Prostate gland (tissue), 2 donors: ENCODE results near the gene OR52B6. TPM values are rescaled to one million over a fixed set of nuclear protein-coding genes. Genes with fewer than 3 reads are reported as not detected.
A peak's percentile ranks its signal among the peaks of the same experiment; 100 is the strongest.
"Not testable (repeated sequence)": the region's sequence is repeated elsewhere in the genome, so short reads cannot be mapped to it uniquely, and the experiment has no call there.

Experiments
- DNase-seq: peaks from one replicate; pipeline ENCODE4 v3.0.0-alpha.2; 2019; ENCODE audit warnings: low spot score
- H3K27ac ChIP-seq, 2 donors: fragments of 200-600 bp; sonication (generic); 2 replicates each; pipeline ENCODE4 v1.5.1; 2017 to 2019
- H3K27me3 ChIP-seq: fragments of 200-600 bp; sonication (generic); replicated peaks from 2 replicates; pipeline ENCODE4 v1.5.1; 2019; ENCODE audit not compliant: insufficient read depth
- H3K36me3 ChIP-seq, 2 donors: fragments of 200-600 bp; sonication (generic); 1 replicate in 1 of 2; 2 replicates in 1 of 2; pipeline versions ENCODE4 v1.5.1 to v1.8.1; 2017 to 2019
- H3K4me1 ChIP-seq: fragments of 200-600 bp; sonication (generic); replicated peaks from 2 replicates; pipeline ENCODE4 v1.5.1; 2019
- H3K4me3 ChIP-seq, 2 donors: fragments of 200-600 bp; sonication (generic); 2 replicates each; pipeline ENCODE4 v1.5.1; 2017 to 2019
- H3K9me3 ChIP-seq: fragments of 200-600 bp; sonication (generic); 2 replicates; pipeline ENCODE4 v1.5.1; 2017
- POLR2A ChIP-seq: fragments of 450-650 bp; IDR thresholded peaks from one replicate; pipeline ENCODE4 v1.6.1; 2016; ENCODE audit warnings: antibody characterized with exemption, mild to moderate bottlenecking
- POLR2AphosphoS5 ChIP-seq: sonication (generic); formaldehyde crosslinking; IDR thresholded peaks from one replicate; pipeline ENCODE4 v1.6.1; 2017; ENCODE audit warnings: antibody characterized with exemption
- WGBS: methylation state at CpG from one replicate; pipeline ENCODE4 v1.1.5; 2018; 5-methylcytosine and 5-hydroxymethylcytosine counted together
- intact Hi-C: fragments of 100-400 bp; cut with DNase I; formaldehyde crosslinking; loops from one replicate; pipeline ENCODE4 v1.14.2; 2022
- total RNA-seq, 2 donors: library from RNA; depleted of rRNA; stranded (reverse); fragments of >200 nt; gene quantifications; one replicate each; pipeline ENCODE4 v1.1.0, GENCODE V29; 2016
- TF ChIP-seq, protein P1 (sequence below), 4 experiments: fragments of 200-600 bp in 2 of 4; fragments of 450-650 bp in 2 of 4; sonication (generic) in 2 of 4; IDR thresholded peaks; 1 replicate in 3 of 4; 2 replicates in 1 of 4; pipeline ENCODE4 v1.5.1; 2016 to 2019; ENCODE audit warnings: antibody characterized with exemption in 4 of 4, mild to moderate bottlenecking in 2 of 4, moderate library complexity in 2 of 4

OR52B6 gene
- total RNA-seq, 2 donors from 2014 or later = not detected

DNA sequence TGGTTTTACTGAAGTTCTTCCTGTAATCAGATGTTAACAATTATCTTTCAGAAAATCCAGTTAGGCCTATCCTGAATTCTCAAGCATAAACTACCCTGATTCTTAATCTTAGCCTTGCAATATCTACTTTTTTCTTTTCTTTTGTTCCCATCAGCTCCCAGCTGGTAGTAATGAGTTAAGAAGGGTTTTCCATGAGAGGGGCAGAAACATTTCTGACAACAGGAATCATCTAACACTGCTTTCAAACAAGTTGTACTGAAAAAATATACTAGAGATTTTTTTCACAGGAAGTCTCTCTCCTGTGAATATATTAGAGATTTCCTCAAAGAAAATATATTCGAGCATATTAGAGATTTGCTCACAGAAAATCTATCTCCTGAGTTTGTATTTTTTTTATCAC lies 12.5 kb downstream of the OR52B6 start:
- no peaks in the 10 kb centered on the region for H3K4me1 ChIP-seq
- no peaks in the 10 kb centered on the region for H3K9me3 ChIP-seq
- no peaks in the 10 kb centered on the region for H3K36me3 ChIP-seq
- DNase-seq = no peak
- H3K4me3 ChIP-seq = no peak overlapping the region
- TF ChIP-seq, protein P1, sequence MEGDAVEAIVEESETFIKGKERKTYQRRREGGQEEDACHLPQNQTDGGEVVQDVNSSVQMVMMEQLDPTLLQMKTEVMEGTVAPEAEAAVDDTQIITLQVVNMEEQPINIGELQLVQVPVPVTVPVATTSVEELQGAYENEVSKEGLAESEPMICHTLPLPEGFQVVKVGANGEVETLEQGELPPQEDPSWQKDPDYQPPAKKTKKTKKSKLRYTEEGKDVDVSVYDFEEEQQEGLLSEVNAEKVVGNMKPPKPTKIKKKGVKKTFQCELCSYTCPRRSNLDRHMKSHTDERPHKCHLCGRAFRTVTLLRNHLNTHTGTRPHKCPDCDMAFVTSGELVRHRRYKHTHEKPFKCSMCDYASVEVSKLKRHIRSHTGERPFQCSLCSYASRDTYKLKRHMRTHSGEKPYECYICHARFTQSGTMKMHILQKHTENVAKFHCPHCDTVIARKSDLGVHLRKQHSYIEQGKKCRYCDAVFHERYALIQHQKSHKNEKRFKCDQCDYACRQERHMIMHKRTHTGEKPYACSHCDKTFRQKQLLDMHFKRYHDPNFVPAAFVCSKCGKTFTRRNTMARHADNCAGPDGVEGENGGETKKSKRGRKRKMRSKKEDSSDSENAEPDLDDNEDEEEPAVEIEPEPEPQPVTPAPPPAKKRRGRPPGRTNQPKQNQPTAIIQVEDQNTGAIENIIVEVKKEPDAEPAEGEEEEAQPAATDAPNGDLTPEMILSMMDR (IDR thresholded peaks at IDR 0.05) = no peak
- no peak for TF ChIP-seq POLR2AphosphoS5
- no peak for TF ChIP-seq POLR2A
- no peak overlapping the region for H3K27ac ChIP-seq
- no peaks in the 10 kb centered on the region for H3K27me3 ChIP-seq
- intact Hi-C loops = no loop called here
- WGBS = 59% methylated on average over 1 of the region's 1 CpG

DNA sequence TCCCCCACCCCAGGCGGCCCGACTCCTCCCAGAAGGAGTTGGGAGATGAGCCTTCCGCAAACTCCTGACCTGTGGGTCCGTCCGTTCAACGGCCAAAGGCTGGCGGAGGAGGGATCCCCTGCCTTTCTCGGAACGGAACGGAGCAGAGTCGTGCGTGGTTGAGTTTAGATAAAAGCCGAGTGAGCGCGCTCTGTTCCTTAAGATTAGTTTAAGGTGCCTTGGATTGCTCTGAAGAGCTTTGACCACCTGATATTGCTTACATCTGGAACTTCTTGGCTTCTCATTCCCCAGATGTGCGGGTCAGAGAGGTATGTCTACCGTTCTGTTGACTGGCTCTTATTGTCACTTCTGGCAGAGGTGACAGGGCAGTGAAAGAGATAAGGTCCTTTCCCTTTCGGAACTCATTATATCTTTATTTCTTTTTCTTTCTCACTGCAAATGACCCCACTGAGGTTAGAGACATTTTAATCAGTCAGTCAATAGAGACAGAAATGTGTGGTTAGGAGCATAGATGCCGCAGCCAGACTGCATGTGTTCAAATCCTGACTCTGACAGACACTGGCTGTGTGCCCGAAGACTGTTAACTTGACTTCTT lies 16.0 kb downstream of the OR52B6 start, which contains the start of gene TRIM6:
Gene TRIM6 (plus strand): TSS at position 31 of the 595 bp plus-strand sequence. CDS start 261 bp downstream, at position 292.
- Histone ChIP-seq H3K4me1 (no peaks in the 10 kb centered on the region), H3K36me3 (no peaks in the 10 kb centered on the region), H3K27ac (peak within 1 kb of the TSS; percentile 56 to 78), H3K9me3 (no peaks in the 10 kb centered on the region), H3K4me3 (peak within 1 kb of the TSS; percentile 38 to 44), H3K27me3 (no peaks in the 10 kb centered on the region)
- intact Hi-C loops = loop anchor here (5.0 kb wide), 1 partner anchor 91 kb away; the partner anchor contains the start of genes TRIM22 and TRIM5
- 6% methylated on average over 20 of the region's 20 CpGs for WGBS
- DNase-seq = peak; percentile 26
- TF ChIP-seq, protein P1 (IDR thresholded peaks at IDR 0.05) = no peak
- TF ChIP-seq POLR2AphosphoS5 (no peak), POLR2A (no peak)

DNA sequence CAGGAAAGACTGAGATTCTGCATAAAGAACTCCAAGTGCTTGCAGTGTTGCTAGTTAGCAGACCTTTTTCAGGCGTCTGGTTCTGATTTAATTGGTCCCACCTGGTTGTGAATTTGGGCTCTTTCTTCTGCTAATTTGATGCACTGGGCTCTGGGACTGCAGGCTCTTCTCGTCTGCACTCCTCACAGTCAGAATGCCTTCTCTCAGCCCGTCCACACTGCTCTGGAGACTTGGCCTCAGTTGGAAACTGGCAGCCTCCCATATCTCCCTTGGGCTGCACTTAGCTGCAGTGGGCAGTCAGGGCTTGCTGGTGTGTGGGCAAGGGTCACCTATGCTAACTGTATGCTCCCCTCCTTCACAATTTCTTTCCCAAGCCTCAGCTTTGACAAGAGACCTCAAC lies 17.3 kb downstream of the OR52B6 start:
- H3K36me3 ChIP-seq = no peaks in the 10 kb centered on the region
- TF ChIP-seq, protein P1 (IDR thresholded peaks at IDR 0.05) = no peak
- TF ChIP-seq POLR2A (no peak), POLR2AphosphoS5 (no peak)
- no peak overlapping the region for H3K27ac ChIP-seq
- no peaks in the 10 kb centered on the region for H3K4me1 ChIP-seq
- intact Hi-C loops = loop anchor here (5.0 kb wide), 1 partner anchor 89 kb away; the partner anchor contains the start of genes TRIM22 and TRIM5
- no peak for DNase-seq
- 44% methylated on average over 3 of the region's 3 CpGs for WGBS
- H3K4me3 ChIP-seq = no peak overlapping the region
- H3K9me3 ChIP-seq = no peaks in the 10 kb centered on the region
- H3K27me3 ChIP-seq = no peaks in the 10 kb centered on the region

DNA sequence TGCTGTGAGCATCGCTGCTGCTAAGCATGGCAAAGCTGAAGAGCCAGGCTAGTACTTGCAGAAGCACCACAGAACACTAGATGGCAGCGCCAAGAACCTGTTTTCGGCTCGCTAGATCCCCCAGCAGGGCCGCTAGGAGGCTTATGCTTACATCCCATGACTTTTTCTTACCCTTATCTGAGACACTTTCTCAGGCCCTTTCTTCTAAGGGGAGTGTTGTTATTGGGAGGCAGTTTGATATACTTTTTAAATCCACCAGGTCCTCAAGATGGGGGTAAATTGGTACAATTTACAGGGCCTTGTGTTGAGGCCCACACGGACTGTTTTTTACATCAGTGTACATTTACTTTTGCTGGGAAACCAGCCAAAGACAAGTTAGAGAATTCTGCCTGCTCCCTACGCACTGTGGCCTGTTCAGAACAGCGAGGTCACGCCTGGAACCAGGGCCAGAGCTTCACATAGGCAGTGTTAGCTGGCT lies 19.7 kb downstream of the OR52B6 start:
- Histone ChIP-seq H3K27me3 (no peaks in the 10 kb centered on the region), H3K36me3 (no peaks in the 10 kb centered on the region), H3K27ac (peak overlapping the region; percentile 32 to 45), H3K4me1 (no peaks in the 10 kb centered on the region), H3K9me3 (no peaks in the 10 kb centered on the region), H3K4me3 (no peak overlapping the region)
- TF ChIP-seq, protein P1 (IDR thresholded peaks at IDR 0.05) = peak; percentile 12 to 82 (median 62)
- TF ChIP-seq POLR2A (no peak), POLR2AphosphoS5 (peak; percentile 50)
- 24% methylated on average over 9 of the region's 9 CpGs for WGBS
- peak; percentile 64 for DNase-seq
- intact Hi-C loops = no loop called here

DNA sequence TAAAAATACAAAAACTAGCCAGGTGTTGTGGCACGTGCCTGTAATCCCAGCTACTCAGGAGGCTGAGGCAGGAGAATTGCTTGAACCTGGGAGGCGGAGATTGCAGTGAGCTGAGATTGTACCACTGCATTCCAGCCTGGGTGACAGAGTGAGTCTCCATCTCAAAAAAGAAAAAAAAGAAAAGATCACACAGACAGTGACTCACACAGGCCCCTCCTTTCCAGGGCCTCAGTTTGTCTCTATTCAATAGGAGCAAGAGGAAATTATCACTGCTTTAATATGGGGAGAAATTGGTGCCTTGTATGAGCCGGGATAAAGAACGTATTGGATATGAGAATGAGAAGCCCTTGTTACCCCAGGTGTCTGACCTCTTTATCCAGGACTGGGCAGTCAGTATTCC lies 22.1 kb downstream of the OR52B6 start:
- intact Hi-C loops, H3K9me3 ChIP-seq, H3K27me3 ChIP-seq, DNase-seq, H3K4me1 ChIP-seq, H3K27ac ChIP-seq, H3K4me3 ChIP-seq, H3K36me3 ChIP-seq: not testable (repeated sequence)
- 94% methylated on average over 4 of the region's 4 CpGs for WGBS
